Amygdala (tissue), 56 donors: ENCODE measurements around the gene KCNIP1.

Experiments
- DNase-seq, 56 donors: peaks; one replicate each; lab custom pipeline; 2025; lab: John Stamatoyannopoulos, UW

Gene KCNIP1

DNA sequence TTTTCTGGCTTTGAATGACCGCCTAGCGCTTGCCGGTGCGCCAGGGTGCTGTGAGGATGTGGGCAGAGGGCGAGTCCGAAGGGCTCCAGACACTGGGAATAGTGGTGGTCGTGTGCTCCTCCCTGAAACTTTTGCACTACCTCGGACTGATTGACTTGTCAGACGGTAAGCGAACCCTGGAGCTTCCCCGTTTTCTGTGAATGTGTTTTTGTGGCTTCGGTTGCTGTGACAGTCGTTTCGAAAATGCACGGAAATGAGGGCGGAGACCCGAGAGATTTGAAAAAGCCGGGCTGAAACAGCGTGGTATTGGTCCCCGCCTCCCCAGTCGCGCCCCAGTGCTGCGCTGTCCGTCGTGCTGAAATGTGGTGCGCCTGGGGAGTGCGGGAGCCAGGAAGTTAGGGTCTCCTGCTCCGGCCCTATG lies 177.2 kb downstream of the KCNIP1 start:
- peak in 2 of 56 donors; percentile 2 to 7 for DNase-seq

DNA sequence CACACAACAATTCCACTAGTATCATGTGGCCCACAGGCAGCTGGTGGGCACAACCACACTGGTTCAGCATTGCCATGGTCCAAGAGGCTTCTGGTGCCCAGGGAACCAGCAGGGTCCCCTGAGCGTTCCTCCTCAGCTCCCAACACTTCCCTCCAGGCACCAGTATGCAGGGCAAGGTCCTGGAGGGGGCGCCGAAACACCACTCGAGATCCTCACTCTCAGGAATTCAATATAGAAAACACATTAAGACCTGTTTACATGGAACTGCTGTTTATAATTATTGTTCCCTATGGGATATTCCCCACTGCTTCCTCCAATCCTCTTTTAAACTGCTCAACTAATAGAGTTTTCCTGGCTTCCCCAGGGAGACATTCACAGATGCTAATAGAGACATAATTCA lies 187.8 kb downstream of the KCNIP1 start:
- DNase-seq, result no peak

- no peak for DNase-seq
These were observed 189.9 kb downstream of the KCNIP1 start for GRCh38 chr5:170693701-170694100.

DNA sequence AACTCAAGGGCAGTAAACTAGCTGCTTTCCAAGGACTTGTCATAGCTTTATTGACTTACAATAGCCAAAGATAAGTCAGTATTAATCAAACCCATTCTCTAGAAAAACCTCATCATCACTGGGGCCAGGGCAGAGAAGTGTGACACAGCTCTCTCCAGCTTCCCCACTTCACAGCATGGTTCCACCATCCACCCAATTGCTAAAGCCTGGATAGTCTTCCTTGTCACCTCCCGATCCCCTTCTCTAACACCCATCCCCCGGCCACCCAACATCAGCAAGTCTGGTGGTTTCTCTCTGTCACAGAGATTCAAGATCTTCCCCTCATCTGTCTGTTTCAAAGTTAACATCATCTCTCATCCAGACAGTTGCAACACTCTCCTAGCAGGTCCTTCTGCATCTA lies 191.1 kb downstream of the KCNIP1 start:
- no peak for DNase-seq

DNA sequence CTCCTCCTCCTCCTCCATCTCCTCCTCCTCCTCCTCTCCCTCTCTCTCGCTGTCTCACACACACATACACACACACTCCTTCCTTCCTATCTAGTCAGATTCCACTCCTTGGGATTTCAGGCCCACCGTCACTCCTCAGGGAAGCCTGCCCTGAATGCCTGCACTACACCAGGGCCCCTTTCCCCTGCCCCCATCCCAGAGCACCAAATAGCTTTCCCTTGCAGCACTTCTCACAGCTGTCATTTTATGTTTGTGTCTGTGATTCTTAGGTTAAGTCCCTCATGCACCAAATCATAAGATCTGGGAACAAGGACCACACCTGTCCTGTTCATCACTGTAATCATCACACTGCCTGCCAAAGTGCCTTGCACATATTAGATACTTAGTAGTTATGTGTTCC lies 193.2 kb downstream of the KCNIP1 start:
- no peak for DNase-seq

- no peak for DNase-seq
These were observed 196.7 kb downstream of the KCNIP1 start for GRCh38 chr5:170700503-170700902.

GRCh38 chr5:170701334-170701733 lies 197.5 kb downstream of the KCNIP1 start:
- DNase-seq, result peak in 3 of 56 donors; percentile 0 to 28 (median 4)

DNA sequence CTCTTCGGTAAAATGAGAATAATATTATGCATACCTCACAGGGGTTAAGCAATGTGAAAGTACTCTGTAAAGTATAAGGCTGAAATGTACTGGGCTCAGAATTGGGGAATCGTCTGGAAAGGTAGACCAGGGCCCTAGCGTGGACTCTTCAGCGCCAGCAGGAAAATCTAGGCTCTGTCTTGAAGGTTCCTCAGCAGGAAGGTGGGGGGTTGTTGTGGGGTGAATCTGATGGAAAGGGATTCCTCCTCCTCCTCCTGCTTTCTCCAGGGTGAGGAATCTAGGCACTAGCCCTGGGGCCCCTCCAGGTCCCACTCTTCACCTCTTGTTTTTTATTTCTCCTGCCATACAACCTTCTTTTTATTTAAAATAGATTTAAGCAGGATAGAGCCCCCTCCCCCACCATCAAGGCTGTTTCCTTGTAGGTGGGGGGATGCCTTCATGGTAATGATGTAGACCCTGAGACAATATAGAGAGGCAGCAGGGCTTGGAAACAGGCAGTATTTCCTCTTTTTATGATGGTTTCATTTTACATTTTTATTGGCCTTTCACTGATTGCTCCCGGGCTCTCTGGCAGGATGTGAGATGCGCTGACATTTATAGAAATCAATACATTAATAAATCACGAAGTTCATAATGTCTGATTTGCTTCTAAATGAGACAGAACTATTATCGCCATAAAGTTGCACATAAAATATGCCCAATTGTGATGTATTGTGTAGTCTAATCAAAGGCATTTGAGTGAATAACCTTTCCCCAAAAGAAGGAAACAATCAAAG lies 200.8 kb downstream of the KCNIP1 start:
- no peak for DNase-seq

DNA sequence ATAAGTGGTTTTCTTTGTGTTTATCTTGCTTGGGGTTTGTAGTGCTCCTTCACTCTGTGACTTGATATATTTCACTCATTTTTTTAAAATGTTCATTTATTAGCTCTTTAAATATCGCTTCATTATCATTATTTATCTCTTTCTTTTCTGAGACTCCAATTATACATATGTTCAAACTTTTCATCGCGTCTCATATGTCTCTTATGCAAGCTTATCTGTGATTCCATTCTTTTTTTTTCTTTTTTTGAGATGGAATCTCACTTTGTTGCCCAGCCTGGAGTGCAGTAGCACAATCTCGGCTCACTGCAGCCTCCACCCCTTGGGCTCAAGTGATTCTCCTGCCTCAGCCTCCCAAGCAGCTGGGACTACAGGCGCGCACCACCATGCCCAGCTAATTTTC lies 205.8 kb downstream of the KCNIP1 start:
- no peak for DNase-seq

GRCh38 chr5:170711300-170711699 lies 207.5 kb downstream of the KCNIP1 start:
- DNase-seq, result no peak

DNA sequence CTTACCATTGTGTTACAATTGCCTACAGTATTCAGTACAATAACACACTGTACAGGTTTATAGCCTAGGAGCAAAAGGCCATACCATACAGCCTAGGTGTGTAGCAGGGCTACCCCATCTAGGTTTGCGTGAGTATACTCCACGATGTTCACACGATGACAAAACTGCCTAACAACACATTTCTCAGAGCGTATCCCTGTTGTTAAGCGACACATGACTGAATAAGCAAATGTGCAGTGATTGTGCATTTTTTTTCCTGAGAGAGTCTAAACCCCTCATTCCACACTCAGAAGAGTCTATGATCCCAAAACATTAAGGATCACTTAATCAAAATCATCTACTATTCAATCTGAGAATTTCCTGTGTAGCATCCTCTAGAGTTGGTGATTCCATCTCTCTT lies 211.3 kb downstream of the KCNIP1 start:
- DNase-seq, result no peak

DNA sequence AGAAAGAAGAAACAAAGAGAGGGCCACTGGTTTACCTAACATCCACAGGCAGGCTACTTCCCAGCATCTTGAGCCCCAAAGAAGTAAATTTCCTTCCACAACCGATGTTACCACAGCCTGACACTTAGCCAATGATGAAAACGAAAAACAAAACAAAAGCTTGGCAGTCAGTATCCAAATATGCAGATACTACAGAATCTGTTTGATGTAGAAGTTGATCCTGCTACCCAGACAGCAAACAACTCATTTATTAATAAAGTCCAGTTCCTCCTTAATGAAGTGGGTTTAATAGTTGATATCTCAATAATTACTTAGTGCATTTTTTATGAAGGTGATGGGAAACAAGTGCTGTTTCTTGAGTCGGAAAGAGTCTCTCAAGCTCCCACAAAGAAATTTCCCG lies 212.6 kb downstream of the KCNIP1 start:
- DNase-seq, result no peak

DNA sequence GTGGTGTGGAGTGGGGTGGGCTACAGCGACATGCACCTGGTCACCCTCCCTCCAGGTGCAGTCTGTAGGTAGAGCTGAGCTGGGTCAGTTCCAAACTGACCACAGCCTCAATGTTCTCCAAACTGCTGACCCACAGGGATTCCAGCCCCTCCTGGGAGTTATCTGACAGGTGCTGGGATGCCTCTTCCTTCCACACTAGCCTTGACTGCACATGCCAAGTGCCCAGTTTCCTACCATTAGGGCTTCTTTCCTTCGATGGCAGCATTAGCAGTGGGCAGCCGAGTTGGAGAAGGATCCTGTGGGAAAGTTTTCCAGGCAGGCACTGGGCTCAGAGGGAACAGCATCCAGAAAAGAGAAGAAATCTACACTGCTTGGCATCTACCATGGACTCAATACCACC lies 215.7 kb downstream of the KCNIP1 start:
- DNase-seq, result no peak

DNA sequence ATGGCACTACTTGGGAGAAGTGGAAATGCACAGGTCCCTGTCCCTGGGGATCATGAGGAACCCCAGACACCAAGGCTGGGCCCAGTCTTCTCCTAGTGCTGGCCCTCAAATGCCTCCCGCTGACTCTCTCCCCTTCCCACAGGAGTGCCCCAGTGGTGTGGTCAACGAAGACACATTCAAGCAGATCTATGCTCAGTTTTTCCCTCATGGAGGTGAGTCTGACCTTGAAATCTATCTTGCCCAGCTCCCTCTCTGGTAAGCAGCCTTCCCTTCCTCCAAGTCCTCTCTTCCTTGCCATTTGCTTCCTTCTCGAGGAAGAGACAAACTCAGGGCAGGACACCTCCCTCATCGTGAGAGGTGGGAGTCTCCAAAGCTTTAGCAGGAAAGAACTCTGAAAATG lies 216.4 kb downstream of the KCNIP1 start:
- no peak for DNase-seq

GRCh38 chr5:170720984-170721383 lies 217.2 kb downstream of the KCNIP1 start:
- no peak for DNase-seq

DNA sequence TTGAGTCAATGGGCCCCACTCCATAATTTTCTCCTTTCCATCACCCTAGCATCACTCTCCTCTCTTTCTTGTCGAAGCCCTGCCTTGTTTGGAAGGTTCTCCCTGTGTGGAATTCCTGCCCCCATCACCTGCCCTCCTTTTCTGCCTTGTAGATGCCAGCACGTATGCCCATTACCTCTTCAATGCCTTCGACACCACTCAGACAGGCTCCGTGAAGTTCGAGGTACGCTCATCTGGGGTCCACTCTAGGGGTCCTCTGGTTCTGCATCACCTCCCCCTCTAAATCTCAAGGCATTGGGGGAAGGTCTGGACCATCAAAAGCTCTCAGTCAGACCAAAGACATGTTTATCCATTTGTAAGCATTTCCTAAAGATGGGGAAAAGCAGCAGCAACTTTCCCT lies 217.9 kb downstream of the KCNIP1 start:
- DNase-seq, result no peak

GRCh38 chr5:170722316-170722715 lies 218.5 kb downstream of the KCNIP1 start:
- DNase-seq, result no peak

- no peak for DNase-seq
These were observed 227.2 kb downstream of the KCNIP1 start for GRCh38 chr5:170731052-170731451.

- DNase-seq, result no peak
These were observed 228.9 kb downstream of the KCNIP1 start for GRCh38 chr5:170732685-170733084.

DNA sequence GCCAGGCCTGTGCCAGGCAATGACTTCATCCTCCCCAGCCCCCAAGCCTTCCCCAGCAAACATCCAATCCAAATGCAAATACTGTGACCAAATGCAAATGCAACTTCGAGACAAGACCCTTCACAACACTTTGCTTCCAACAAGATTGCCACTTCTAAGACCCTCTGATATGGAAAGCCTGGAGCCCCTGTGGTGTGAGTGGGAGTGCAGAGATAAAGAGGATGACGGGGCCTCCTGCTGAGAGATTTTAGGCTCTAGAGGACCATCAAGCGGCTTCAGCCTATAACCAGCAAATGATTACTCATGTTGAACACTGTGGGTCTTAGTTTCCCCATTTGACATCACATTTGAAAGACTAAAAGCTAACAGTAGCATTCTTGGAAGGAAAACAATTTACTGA lies 233.1 kb downstream of the KCNIP1 start:
- no peak for DNase-seq

DNA sequence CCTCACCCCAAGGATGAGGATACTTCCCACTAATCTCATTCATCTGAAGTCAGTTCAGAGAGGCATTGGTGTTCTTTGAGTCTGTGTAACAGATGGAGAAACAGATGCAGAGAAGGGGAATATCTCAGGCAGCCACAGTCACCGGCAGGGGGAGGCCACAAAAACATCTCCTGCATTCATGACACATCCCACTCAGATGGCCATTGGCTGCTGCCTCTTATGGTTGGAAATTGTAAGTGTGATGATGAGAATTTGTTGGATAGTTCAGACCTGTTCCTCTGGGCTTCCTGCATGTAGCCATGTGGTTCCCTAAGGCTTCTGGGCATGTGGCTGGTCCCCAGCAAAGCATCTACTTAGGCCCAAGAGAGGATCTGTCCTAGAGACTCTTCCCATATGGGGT lies 233.8 kb downstream of the KCNIP1 start:
- DNase-seq, result peak in 1 of 56 donors; percentile 8

DNA sequence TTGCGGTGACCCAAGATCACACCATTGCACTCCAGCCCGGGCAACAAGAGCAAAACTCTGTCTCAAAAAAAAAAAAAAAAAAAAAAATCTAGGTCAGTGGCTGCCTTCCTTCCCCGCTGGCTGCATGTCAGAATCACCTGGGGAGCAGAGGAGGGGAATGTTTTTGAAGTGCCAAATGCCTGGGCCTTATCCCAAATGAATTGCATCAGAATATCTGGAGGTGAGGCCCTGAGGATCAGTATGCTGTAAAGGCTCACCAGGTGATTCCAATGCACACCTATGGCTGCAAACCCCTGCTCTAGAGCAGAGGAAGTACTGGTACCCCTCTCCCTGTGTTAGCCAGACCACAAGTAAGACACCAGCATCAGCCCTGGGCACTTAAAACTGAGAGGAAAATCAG lies 235.0 kb downstream of the KCNIP1 start:
- no peak for DNase-seq

DNA sequence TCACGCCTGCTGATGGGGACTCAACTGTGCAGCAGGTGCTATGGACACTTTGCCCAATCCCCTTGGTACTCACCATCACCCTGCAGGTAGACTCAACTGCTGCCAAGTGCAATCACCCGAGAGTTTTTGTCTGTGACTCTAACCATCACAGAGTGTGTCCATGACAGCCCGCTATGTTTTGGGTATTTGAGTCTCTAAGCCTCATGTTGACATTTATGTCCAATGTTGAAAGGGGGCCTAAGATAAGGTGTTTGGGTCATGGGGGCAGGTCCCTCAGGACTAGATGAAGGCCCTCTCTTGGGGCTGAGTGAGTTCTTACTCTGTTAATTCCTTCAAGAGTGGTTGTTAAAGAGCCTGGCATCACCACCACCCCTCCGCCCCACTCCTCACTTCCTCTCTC lies 235.6 kb downstream of the KCNIP1 start:
- DNase-seq, result no peak
